Heart left ventricle (tissue), 16 donors: ENCODE measurements around the gene FDXR. TPM values are rescaled to one million over a fixed set of nuclear protein-coding genes. Genes with fewer than 3 reads are reported as not detected.

Experiments
- ATAC-seq, 4 donors: fragments of 200-7000 bp; cut with Tn5 transposase; one replicate each; pipeline ENCODE4 v1.9.1; 2020 to 2022; ENCODE audit warnings: moderate library complexity in 4 of 4, mild to moderate bottlenecking in 3 of 4, moderate number of reproducible peaks in 1 of 4
- DNase-seq, 5 donors: peaks; one replicate each; pipeline ENCODE4 v3.0.0-alpha.2; 2020
- H3K27ac ChIP-seq, 12 donors: fragments of 200-600 bp; sonication (generic) in 4 of 12; one replicate each; pipeline versions ENCODE4 v1.5.0 to v1.8.0; 2016 to 2022; ENCODE audit warnings: mild to moderate bottlenecking in 2 of 12
- H3K27me3 ChIP-seq, 9 donors: fragments of 200-600 bp; sonication (generic) in 2 of 9; one replicate each; pipeline versions ENCODE4 v1.5.1 to v1.8.0; 2016 to 2022; ENCODE audit warnings: mild to moderate bottlenecking in 3 of 9
- H3K36me3 ChIP-seq, 9 donors: fragments of 200-600 bp; sonication (generic) in 2 of 9; one replicate each; pipeline versions ENCODE4 v1.5.0 to v1.8.0; 2018 to 2022; ENCODE audit warnings: mild to moderate bottlenecking in 2 of 9
- H3K4me1 ChIP-seq, 12 donors: fragments of 200-600 bp; sonication (generic) in 4 of 12; one replicate each; pipeline versions ENCODE4 v1.5.0 to v1.8.0; 2016 to 2022; ENCODE audit warnings: mild to moderate bottlenecking in 3 of 12
- H3K4me3 ChIP-seq, 12 donors: fragments of 200-600 bp; sonication (generic) in 4 of 12; one replicate each; pipeline versions ENCODE4 v1.5.0 to v1.8.0; 2017 to 2022; ENCODE audit warnings: mild to moderate bottlenecking in 9 of 12, moderate library complexity in 4 of 12
- H3K9me3 ChIP-seq, 12 donors: fragments of 200-600 bp; sonication (generic) in 4 of 12; one replicate each; pipeline versions ENCODE4 v1.5.0 to v1.8.0; 2016 to 2022; ENCODE audit warnings: mild to moderate bottlenecking in 1 of 12
- CTCF ChIP-seq, 12 donors: fragments of 200-600 bp; sonication (generic) in 4 of 12; IDR thresholded peaks; one replicate each; pipeline versions ENCODE4 v1.5.0 to v1.8.0; 2018 to 2022; ENCODE audit warnings: antibody characterized with exemption in 12 of 12, mild to moderate bottlenecking in 5 of 12
- POLR2A ChIP-seq, 2 donors: fragments of 450-650 bp; IDR thresholded peaks; one replicate each; pipeline ENCODE4 v1.6.1; 2017; ENCODE audit warnings: antibody characterized with exemption in 2 of 2, mild to moderate bottlenecking in 2 of 2, moderate library complexity in 2 of 2
- WGBS, 4 donors: extraction: QIAGEN DNeasy Blood & Tissue Kit in 2 of 4; methylation state at CpG; one replicate each; pipeline versions ENCODE4 v1.1.5 to v1.1.7; 2013 to 2018; 5-methylcytosine and 5-hydroxymethylcytosine counted together
- intact Hi-C, 10 donors: fragments of 100-400 bp; cut with DNase I; formaldehyde crosslinking; loops; one replicate each; pipeline versions ENCODE4 v1.11.1 to v1.14.2; 2022
- polyA plus RNA-seq, 2 donors: library from polyadenylated mRNA; stranded (reverse); fragments of 200-250 nt; gene quantifications; one replicate each; pipeline ENCODE4 v1.2.3, GENCODE V29; 2013
- total RNA-seq, 9 donors: library from RNA; depleted of rRNA in 2 of 9; stranded (reverse); fragments of >200 nt in 2 of 9; fragmentation: NEBNext Ultra II Directional in 3 of 9; extraction: Animal tissue kit (Norgen Biotek cat#: 25700) in 3 of 9; gene quantifications; one replicate each; pipeline versions ENCODE4 v1.1.0 to v1.2.4, GENCODE V29; 2016 to 2023
- donor health status: ischemic (EF 13 %, LVEDD 7.1; RV severe dilation, severe dysfunction).
- donor health status: healthy with polysubstance abuse.
- donor health status: DM: no; HTN: yes; CAD: no.
- donor health status: DM: no; HTN: no; CAD: no.
- donor health status: ischemic (EF 25% LVEDD 6.9; RV normal size, moderate dysfunction).
- donor health status: ischemic (EF 25% LVEDD 5.7; RV mildly dilated, moderate dysfunction).
- donor health status: healthy.
- donor health status: DM: yes; HTN: yes; CAD: no.
- donor health status: ischemic (EF 35%, LVEDD 5.7; RV mildly dilated, moderate dysfunction).
- donor health status: nonischemic (EF 11% LVEDD 7.7; RV severe dilation, severe dysfunction).
- donor health status: DM: yes; HTN: yes; CAD: no.
- donor health status: PGD.
- donor health status: ischemic (EF 29% LVEDD 5.4; RV normal size, mild dysfunction).
- donor health status: nonischemic (EF 23%, LVEDD 6.1; RV moderate dilation, normal function).

Gene FDXR
- total and polyA plus RNA-seq, 11 donors, result 2.5 to 8.7 (median 4.7) TPM

GRCh38 chr17:74881073-74881472 lies 8.3 kb upstream of the FDXR start:
- ATAC-seq (no peak), DNase-seq (no peak)
- peaks cover 3 to 19% (median 13%) of the 10 kb centered on the region in 12 donors for H3K4me1 ChIP-seq
- 74 to 84% (median 79%) methylated on average over 11 of the region's 11 CpGs for WGBS, 4 donors
- H3K27me3 ChIP-seq, result peaks cover 0 to 9% (median 0%) of the 10 kb centered on the region in 9 donors
- no peaks in the 10 kb centered on the region for H3K36me3 ChIP-seq
- H3K27ac ChIP-seq, result no peak overlapping the region
- intact Hi-C loops, result no loop called here
- TF ChIP-seq CTCF (IDR thresholded peaks at IDR 0.05) (no peak), POLR2A (IDR thresholded peaks at IDR 0.05) (no peak)
- no peak overlapping the region for H3K4me3 ChIP-seq
- H3K9me3 ChIP-seq, result no peaks in the 10 kb centered on the region

- Histone ChIP-seq H3K4me3 (no peak overlapping the region), H3K27ac (no peak overlapping the region), H3K4me1 (peaks cover 3 to 19% (median 13%) of the 10 kb centered on the region in 12 donors), H3K9me3 (no peaks in the 10 kb centered on the region), H3K36me3 (no peaks in the 10 kb centered on the region), H3K27me3 (peaks cover 0 to 5% (median 0%) of the 10 kb centered on the region in 9 donors)
- 80 to 88% (median 83%) methylated on average over 13 to 16 of the region's 16 CpGs for WGBS, 4 donors
- no peak for TF ChIP-seq POLR2A (IDR thresholded peaks at IDR 0.05)
- TF ChIP-seq CTCF (IDR thresholded peaks at IDR 0.05), result no peak
- intact Hi-C loops, result no loop called here
- ATAC-seq (no peak), DNase-seq (no peak)
Measured at GRCh38 chr17:74879308-74879707, 6.5 kb upstream of the FDXR start.

GRCh38 chr17:74878658-74879057 lies 5.9 kb upstream of the FDXR start:
- Histone ChIP-seq H3K4me1 (peaks cover 3 to 26% (median 14%) of the 10 kb centered on the region in 12 donors), H3K4me3 (no peak overlapping the region), H3K27me3 (peaks cover 0 to 2% (median 0%) of the 10 kb centered on the region in 9 donors), H3K36me3 (no peaks in the 10 kb centered on the region), H3K9me3 (no peaks in the 10 kb centered on the region), H3K27ac (no peak overlapping the region)
- TF ChIP-seq POLR2A (IDR thresholded peaks at IDR 0.05) (no peak), CTCF (IDR thresholded peaks at IDR 0.05) (no peak)
- 63 to 77% (median 71%) methylated on average over 2 of the region's 2 CpGs for WGBS, 4 donors
- no peak for ATAC-seq
- intact Hi-C loops, result no loop called here
- no peak for DNase-seq

- 17 to 27% (median 22%) methylated on average over 17 to 19 of the region's 19 CpGs for WGBS, 4 donors
- intact Hi-C loops, result no loop called here
Measured at GRCh38 chr17:74877592-74878548, 5.1 kb upstream of the FDXR start.

More at GRCh38 chr17:74877592-74878548, 5.1 kb upstream of the FDXR start:
- Histone ChIP-seq H3K36me3 (no peaks in the 10 kb centered on the region), H3K27ac (peak overlapping the region in 5 of 12 donors; percentile 17 to 43 (median 24)), H3K27me3 (peaks cover 0 to 2% (median 0%) of the 10 kb centered on the region in 9 donors), H3K4me1 (peaks cover 3 to 26% (median 13%) of the 10 kb centered on the region in 12 donors), H3K4me3 (no peak overlapping the region), H3K9me3 (no peaks in the 10 kb centered on the region)
- TF ChIP-seq CTCF (IDR thresholded peaks at IDR 0.05) (no peak), POLR2A (IDR thresholded peaks at IDR 0.05) (no peak)
- ATAC-seq (peak in 1 of 4 donors; percentile 21), DNase-seq (peak in 1 of 5 donors; percentile 51)
